Measurements from ENCODE around the gene GATAD2B. TPM values are rescaled to one million over a fixed set of nuclear protein-coding genes. Genes with fewer than 3 reads are reported as not detected.
"Not testable (repeated sequence)": the region's sequence is repeated elsewhere in the genome, so short reads cannot be mapped to it uniquely, and the experiment has no call there.

The GATAD2B gene
- polyA plus RNA-seq, 4 donors = 24.1 to 30.4 (median 24.9) TPM

DNA sequence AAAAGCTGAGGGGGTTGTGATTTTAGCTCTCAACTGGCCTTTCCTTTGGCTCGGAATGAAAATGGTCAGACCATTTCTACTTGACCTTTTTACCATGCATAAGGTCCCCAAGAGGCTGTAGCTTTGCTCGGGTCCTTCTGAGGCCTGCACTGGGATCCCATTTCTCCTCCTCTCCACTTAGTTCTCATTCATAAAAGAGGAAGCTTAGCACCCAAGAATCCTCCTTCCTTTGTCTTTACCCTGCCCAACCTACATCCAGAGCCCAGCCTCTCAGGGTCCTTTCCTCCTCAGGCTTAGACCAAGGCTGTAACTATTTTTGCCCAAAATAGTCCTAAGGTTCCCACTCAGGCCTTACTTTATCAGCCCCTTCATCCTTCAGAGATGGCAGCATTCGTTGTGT lies 153.6 kb downstream of the GATAD2B start:
- DNase-seq (ENCODE audit: low read depth in 4 of 4, low spot score in 3 of 4) = no peak

GRCh38 chr1:153768316-153769181 lies 154.2 kb downstream of the GATAD2B start:
- DNase-seq (ENCODE audit: low read depth in 4 of 4, low spot score in 3 of 4) = no peak

DNA sequence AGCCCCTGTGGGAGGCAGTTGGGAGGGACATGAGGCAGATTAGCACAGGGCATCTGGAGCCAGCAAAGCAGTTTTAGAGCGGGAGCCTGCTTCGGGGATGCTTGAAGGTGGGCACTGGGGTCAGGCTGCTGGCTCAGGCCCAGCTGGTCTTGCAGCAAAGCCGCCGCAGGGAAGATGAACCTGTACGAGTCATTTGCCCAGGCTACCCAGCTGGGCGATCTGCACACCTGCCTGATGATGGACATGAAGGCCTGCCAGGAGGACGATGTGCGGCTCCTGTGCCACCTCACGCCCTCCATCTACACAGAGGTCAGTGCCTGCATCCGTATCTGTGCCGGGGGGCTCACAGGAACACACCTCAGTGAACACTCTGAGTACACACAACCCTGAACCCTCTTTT lies 155.3 kb downstream of the GATAD2B start:
- no peak for DNase-seq (ENCODE audit: low read depth in 4 of 4, low spot score in 3 of 4)

- not testable (repeated sequence) for DNase-seq (ENCODE audit: low read depth in 4 of 4, low spot score in 3 of 4)
Observed at GRCh38 chr1:153766663-153767062, 156.1 kb downstream of the GATAD2B start.

- DNase-seq (ENCODE audit: low read depth in 4 of 4, low spot score in 3 of 4) = no peak
Observed at GRCh38 chr1:153764310-153764709, 158.5 kb downstream of the GATAD2B start.

DNA sequence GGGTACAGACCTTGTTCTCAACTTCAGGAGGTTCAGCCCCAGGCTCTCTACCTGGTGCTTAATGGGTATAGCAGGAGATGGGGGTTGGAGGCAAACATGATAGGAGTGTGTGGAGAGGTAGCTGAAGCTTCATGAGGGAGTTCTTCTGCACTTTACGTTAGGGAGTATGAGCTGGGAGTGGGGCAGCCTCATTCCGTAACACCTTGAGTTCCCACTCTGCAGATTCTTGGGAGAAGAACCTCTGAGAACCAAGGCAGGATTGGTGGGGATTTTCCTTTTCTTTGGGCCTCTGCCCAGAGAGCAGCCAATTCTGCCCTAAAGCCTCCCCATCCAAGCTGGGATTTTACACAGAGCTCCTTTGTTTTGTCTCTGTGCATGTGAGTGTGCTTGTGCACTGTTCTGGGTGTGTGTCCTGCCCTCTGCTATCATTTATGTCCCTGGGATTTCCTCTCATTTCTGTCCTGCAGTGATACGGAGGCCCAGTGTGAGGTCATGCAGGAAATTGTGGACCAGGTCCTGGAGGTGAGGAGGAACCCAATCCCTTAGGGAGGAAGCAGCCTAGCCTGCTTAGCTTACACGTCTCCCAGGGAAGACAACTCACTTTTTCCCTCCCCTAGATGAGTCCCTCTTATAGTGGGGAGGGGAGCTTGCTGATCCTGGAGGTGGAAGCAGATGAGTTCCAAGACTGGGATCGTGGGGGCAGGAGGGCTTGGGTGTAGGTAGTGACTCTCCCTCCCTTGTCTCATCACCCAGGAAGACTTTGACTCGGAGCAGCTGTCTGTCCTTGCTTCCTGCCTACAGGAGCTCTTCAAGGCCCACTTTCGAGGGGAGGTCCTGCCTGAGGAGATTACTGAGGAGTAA lies 159.2 kb downstream of the GATAD2B start:
- DNase-seq (ENCODE audit: low read depth in 4 of 4, low spot score in 3 of 4) = no peak

DNA sequence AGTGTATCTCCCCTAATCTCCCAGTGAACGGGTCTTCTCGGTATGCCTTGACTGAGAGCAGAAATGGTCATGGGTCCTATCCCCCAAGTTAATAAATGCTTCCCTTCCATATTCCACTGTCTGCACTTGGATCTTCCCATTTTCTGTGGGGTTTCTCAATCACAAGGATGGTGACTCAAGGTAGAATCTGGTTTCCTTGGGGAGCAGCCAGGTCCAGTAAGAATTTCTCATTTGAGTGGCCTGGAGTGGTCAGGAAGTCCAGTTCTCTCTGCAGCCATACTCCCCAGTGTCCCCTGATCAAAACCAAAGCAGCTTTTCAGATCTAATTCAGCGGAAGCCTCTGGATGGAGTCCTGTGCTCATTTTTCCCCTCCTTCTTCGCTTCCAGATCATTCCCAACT lies 162.3 kb downstream of the GATAD2B start:
- DNase-seq (ENCODE audit: low read depth in 4 of 4, low spot score in 3 of 4) = no peak

Other genes with a start within 250 kb of the GATAD2B start
- 10 to 100 TPM; 64.8 to 82.3 (median 72.5) TPM for gene NPR1, start 244.3 kb downstream of the GATAD2B start, polyA plus RNA-seq (ENCODE audit: insufficient read length in 4 of 4)
- gene INTS3, start 194.9 kb downstream of the GATAD2B start, polyA plus RNA-seq (ENCODE audit: insufficient read length in 4 of 4) = 100 to 1,000 TPM in 2 of 4 donors, 10 to 100 TPM in 2; 89.5 to 122 (median 97.7) TPM
- gene SLC27A3, start 147.6 kb downstream of the GATAD2B start, polyA plus RNA-seq (ENCODE audit: insufficient read length in 4 of 4) = 10 to 100 TPM; 34.0 to 44.8 (median 37.3) TPM
- gene DENND4B, start 23.7 kb upstream of the GATAD2B start, polyA plus RNA-seq (ENCODE audit: insufficient read length in 4 of 4) = 10 to 100 TPM; 27.6 to 40.0 (median 32.9) TPM
- gene CRTC2, start 35.6 kb upstream of the GATAD2B start, polyA plus RNA-seq (ENCODE audit: insufficient read length in 4 of 4) = 10 to 100 TPM; 38.8 to 44.3 (median 41.3) TPM
- 10 to 100 TPM; 80.8 to 96.4 (median 89.8) TPM for gene SLC39A1, start 40.6 kb upstream of the GATAD2B start, polyA plus RNA-seq (ENCODE audit: insufficient read length in 4 of 4)
- 10 to 100 TPM; 31.4 to 37.0 (median 34.8) TPM for gene CREB3L4, start 44.9 kb upstream of the GATAD2B start, polyA plus RNA-seq (ENCODE audit: insufficient read length in 4 of 4)
- 100 to 1,000 TPM; 106 to 122 (median 113) TPM for gene JTB, start 54.7 kb upstream of the GATAD2B start, polyA plus RNA-seq (ENCODE audit: insufficient read length in 4 of 4)
- 100 to 1,000 TPM; 155 to 169 (median 160) TPM for gene RAB13, start 63.4 kb upstream of the GATAD2B start, polyA plus RNA-seq (ENCODE audit: insufficient read length in 4 of 4)
- 1,000 to 10,000 TPM; 2,530 to 3,078 (median 2,700) TPM for gene RPS27, start 67.8 kb upstream of the GATAD2B start, polyA plus RNA-seq (ENCODE audit: insufficient read length in 4 of 4)
- gene NUP210L, start 232.1 kb upstream of the GATAD2B start, polyA plus RNA-seq (ENCODE audit: insufficient read length in 4 of 4) = under 1 TPM; 0.03 to 0.09 (median 0.05) TPM